Measurements from ENCODE around the gene ABRAXAS1. TPM values are rescaled to one million over a fixed set of nuclear protein-coding genes. Genes with fewer than 3 reads are reported as not detected.
A peak's percentile ranks its signal among the peaks of the same experiment; 100 is the strongest.

The ABRAXAS1 gene
- total and polyA plus RNA-seq, 2 donors = 17.7 to 21.0 TPM

DNA sequence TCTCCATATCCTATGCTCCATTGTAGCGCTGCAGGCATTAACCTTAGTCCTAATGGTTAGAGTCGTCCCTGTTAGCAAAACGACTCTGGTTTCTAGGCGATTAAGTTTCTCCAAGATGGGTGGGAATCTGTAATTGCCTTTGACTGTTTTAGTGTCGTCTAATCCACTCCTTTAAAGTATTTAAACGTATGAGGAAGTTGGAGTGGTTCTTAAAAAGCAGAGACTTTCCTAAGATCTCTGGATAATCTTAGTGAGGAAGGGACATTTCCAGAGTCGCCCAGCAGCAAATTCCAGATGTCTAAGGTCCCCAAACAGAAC, 28.8 kb downstream of the ABRAXAS1 start:
- Histone ChIP-seq H3K27me3 (ENCODE audit: control insufficient read depth in 2 of 2, insufficient read depth in 1 of 2, low read length in 1 of 2) (no peaks in the 10 kb centered on the region), H3K27ac (ENCODE audit: low read depth in 1 of 2, low read length in 1 of 2) (peak overlapping the region; percentile 86 to 99), H3K4me3 (ENCODE audit: low read length in 2 of 2) (peak overlapping the region; percentile 81 to 100), H3K36me3 (ENCODE audit: control insufficient read depth in 2 of 2, insufficient read depth in 2 of 2, low read length in 1 of 2) (peaks cover 12 to 48% of the 10 kb centered on the region in 2 donors), H3K4me1 (ENCODE audit: control insufficient read depth in 2 of 2, insufficient read depth in 2 of 2, low read length in 2 of 2) (peaks cover 2 to 11% of the 10 kb centered on the region in 2 donors), H3K9me3 (ENCODE audit: control insufficient read depth in 2 of 2, insufficient read depth in 1 of 2, low read length in 1 of 2) (no peaks in the 10 kb centered on the region)
- WGBS = 0% methylated on average over 7 of the region's 7 CpGs
- no peak for DNase-seq (ENCODE audit: low read depth in 6 of 9, low spot score in 9 of 9)

DNA sequence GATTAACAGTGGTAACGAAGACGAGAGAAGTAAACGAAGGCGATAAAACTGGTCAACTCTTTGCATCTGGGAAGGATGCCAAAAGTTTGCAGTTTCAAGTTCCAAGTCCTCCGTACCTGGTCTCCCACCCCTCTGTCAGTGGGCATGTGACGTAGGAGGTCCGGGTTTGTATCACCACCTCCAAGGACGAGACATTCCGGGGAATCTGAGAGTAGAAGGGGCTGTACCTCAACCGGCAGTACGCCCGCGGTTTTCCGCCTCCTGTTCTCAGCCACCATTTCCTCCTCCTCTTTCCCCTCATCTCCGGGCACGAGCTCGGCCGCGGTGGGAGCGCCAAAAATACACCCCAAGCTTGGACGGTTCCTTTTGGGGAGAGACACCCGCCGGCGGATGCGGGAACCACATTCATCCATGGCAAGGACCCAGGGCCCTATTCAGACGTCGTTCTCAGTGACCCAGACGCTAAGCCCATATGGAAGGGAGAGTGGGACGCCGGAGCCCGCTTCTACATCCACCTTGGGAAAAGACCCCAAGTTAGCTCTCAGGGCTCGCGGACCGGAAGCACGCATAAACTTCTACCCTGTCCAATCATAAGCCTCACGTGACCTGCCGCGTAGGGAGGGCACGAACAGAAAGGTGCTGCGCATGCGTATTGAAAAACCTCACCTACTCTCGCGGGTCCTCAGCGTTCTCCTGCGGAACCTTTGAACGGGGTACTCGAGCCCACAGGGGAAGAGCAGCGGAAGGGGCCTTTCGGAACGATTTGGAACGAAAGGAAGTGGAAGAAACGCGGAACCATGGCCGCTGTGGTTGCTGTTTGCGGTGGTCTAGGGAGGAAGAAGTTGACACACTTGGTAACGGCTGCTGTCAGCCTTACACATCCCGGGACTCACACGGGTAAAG, 29.4 kb downstream of the ABRAXAS1 start, which contains the start of the genes HELQ and MRPS18C:
Gene HELQ (minus strand): TSS at position 543 of the 903 bp plus-strand sequence. CDS start 130 bp downstream, at position 413.
Gene MRPS18C (plus strand): TSS at position 778 of the 903 bp plus-strand sequence. CDS start 20 bp downstream, at position 798.
- under 1% methylated on average over 58 of the region's 58 CpGs for WGBS
- Histone ChIP-seq H3K4me3 (ENCODE audit: low read length in 2 of 2) (peak within 1 kb of the TSS; percentile 81 to 100), H3K9me3 (ENCODE audit: control insufficient read depth in 2 of 2, insufficient read depth in 1 of 2, low read length in 1 of 2) (no peaks in the 10 kb centered on the region), H3K36me3 (ENCODE audit: control insufficient read depth in 2 of 2, insufficient read depth in 2 of 2, low read length in 1 of 2) (peaks cover 9 to 46% of the 10 kb centered on the region in 2 donors), H3K4me1 (ENCODE audit: control insufficient read depth in 2 of 2, insufficient read depth in 2 of 2, low read length in 2 of 2) (peaks cover 2 to 11% of the 10 kb centered on the region in 2 donors), H3K27ac (ENCODE audit: low read depth in 1 of 2, low read length in 1 of 2) (peak within 1 kb of the TSS; percentile 98 to 99), H3K27me3 (ENCODE audit: control insufficient read depth in 2 of 2, insufficient read depth in 1 of 2, low read length in 1 of 2) (no peaks in the 10 kb centered on the region)
- peak; percentile 94 to 100 (median 98) for DNase-seq (ENCODE audit: low read depth in 6 of 9, low spot score in 9 of 9)

DNA sequence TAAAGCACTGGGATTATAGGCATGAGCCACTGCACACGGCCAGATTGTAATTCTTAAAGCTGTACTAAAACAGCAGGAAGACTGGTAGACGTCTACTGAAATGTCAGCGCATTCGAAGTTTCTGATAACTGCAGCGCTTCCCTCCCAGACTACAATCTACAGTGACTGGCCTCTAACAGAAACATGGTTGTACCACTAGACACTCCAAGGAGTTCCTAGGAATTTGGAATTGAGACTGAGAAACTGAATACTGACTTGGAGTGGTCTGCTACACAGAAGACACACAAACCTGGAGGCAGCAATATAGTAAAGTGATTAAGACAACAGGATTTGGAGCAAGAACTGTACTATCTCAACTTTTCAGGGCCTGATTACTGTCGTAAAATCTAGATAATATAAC, 30.2 kb downstream of the ABRAXAS1 start:
- WGBS = 33% methylated on average over 6 of the region's 6 CpGs
- H3K36me3 ChIP-seq (ENCODE audit: control insufficient read depth in 2 of 2, insufficient read depth in 2 of 2, low read length in 1 of 2) = peaks cover 4 to 43% of the 10 kb centered on the region in 2 donors

DNA sequence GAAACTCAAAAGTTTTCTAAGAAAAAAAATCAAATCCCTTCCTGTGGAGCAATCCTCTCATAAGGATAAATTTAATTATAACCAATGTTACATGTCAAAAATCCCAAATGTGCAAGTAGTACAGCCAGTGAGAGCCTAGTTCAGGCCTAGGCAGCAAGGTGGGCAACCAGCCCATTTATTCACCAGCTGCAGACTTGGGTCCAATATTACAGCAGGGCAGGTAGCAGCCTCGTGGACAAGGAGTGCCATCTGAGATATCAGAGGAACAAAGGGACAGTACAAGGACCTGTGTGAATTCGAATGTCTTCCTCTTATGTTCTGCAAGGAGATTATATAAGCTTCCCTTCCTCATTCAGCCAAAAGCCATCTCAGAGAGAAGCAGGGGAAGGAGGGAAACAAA, 35.9 kb downstream of the ABRAXAS1 start:
- Histone ChIP-seq H3K9me3 (ENCODE audit: control insufficient read depth in 2 of 2, insufficient read depth in 1 of 2, low read length in 1 of 2) (no peaks in the 10 kb centered on the region), H3K4me1 (ENCODE audit: control insufficient read depth in 2 of 2, insufficient read depth in 2 of 2, low read length in 2 of 2) (peaks cover 0 to 3% of the 10 kb centered on the region in 2 donors), H3K4me3 (ENCODE audit: low read length in 2 of 2) (no peak overlapping the region), H3K27me3 (ENCODE audit: control insufficient read depth in 2 of 2, insufficient read depth in 1 of 2, low read length in 1 of 2) (no peaks in the 10 kb centered on the region), H3K27ac (ENCODE audit: low read depth in 1 of 2, low read length in 1 of 2) (no peak overlapping the region), H3K36me3 (ENCODE audit: control insufficient read depth in 2 of 2, insufficient read depth in 2 of 2, low read length in 1 of 2) (peaks cover 15 to 40% of the 10 kb centered on the region in 2 donors)
- no peak for DNase-seq (ENCODE audit: low read depth in 6 of 9, low spot score in 9 of 9)
- WGBS = 65% methylated on average over 2 of the region's 2 CpGs

More for the DNA sequence above, 30.2 kb downstream of the ABRAXAS1 start:
- H3K4me1 ChIP-seq (ENCODE audit: control insufficient read depth in 2 of 2, insufficient read depth in 2 of 2, low read length in 2 of 2) = peaks cover 2 to 11% of the 10 kb centered on the region in 2 donors
- H3K9me3 ChIP-seq (ENCODE audit: control insufficient read depth in 2 of 2, insufficient read depth in 1 of 2, low read length in 1 of 2) = no peaks in the 10 kb centered on the region
- no peaks in the 10 kb centered on the region for H3K27me3 ChIP-seq (ENCODE audit: control insufficient read depth in 2 of 2, insufficient read depth in 1 of 2, low read length in 1 of 2)
- DNase-seq (ENCODE audit: low read depth in 6 of 9, low spot score in 9 of 9) = peak in 4 of 9 donors; percentile 1 to 10 (median 4)
- H3K27ac ChIP-seq (ENCODE audit: low read depth in 1 of 2, low read length in 1 of 2) = peak overlapping the region in 1 of 2 donors; percentile 99
- peak overlapping the region; percentile 81 to 100 for H3K4me3 ChIP-seq (ENCODE audit: low read length in 2 of 2)

DNA sequence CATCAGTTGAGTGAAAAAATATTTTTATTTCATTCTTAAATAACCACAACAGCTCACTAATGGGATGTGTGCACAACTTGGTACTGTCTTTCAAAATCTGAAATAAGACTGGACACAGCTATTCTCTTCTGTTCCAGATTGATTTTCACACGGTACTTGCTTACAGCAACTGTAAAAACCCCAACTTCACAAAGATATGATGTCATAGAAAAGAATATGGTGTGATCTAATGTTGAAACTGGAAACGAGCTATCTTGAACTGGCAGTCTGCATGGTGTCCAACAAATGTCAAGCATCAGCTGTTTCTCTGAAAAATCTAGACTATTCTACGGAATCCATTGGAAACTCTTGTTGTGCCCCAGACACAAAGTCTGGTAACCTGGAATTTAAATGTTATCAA, 44.0 kb downstream of the ABRAXAS1 start:
- no peak overlapping the region for H3K4me3 ChIP-seq (ENCODE audit: low read length in 2 of 2)
- 97% methylated on average over 3 of the region's 3 CpGs for WGBS
- H3K4me1 ChIP-seq (ENCODE audit: control insufficient read depth in 2 of 2, insufficient read depth in 2 of 2, low read length in 2 of 2) = no peaks in the 10 kb centered on the region
- no peaks in the 10 kb centered on the region for H3K27me3 ChIP-seq (ENCODE audit: control insufficient read depth in 2 of 2, insufficient read depth in 1 of 2, low read length in 1 of 2)
- H3K27ac ChIP-seq (ENCODE audit: low read depth in 1 of 2, low read length in 1 of 2) = no peak overlapping the region
- DNase-seq (ENCODE audit: low read depth in 6 of 9, low spot score in 9 of 9) = no peak
- H3K9me3 ChIP-seq (ENCODE audit: control insufficient read depth in 2 of 2, insufficient read depth in 1 of 2, low read length in 1 of 2) = no peaks in the 10 kb centered on the region
- H3K36me3 ChIP-seq (ENCODE audit: control insufficient read depth in 2 of 2, insufficient read depth in 2 of 2, low read length in 1 of 2) = peaks cover 25 to 41% of the 10 kb centered on the region in 2 donors

DNA sequence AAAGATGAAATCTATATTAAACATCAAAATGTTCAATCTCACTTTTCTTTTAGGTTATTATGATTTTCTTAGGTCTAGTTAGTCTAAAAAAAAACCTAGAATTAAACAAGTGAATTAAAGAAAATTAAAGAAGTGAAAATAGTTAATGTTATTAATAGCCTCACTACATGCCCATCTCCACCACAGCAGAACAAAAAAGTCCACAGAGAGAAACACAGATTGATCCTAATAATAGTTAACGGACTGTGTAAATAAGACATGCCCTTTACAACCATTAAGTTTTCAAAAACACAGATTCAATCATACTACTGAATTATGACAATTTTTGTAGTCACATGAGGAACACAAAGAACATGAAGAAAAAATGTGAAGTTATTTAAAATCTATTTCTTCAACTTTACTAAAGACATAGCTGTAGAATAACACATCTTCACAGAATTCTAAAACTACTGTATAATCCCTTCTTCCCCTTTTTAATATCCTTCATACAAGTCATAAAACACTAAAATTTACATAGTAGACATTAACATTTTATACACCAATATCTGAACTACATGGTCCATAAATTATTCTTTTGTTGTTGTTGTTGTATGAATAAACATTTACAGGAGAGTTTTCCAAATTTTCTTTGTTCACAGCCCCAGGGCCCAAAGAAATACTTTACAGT, 44.6 kb downstream of the ABRAXAS1 start:
- H3K27me3 ChIP-seq (ENCODE audit: control insufficient read depth in 2 of 2, insufficient read depth in 1 of 2, low read length in 1 of 2) = no peaks in the 10 kb centered on the region
- no peak overlapping the region for H3K4me3 ChIP-seq (ENCODE audit: low read length in 2 of 2)
- WGBS = 98% methylated on average over 1 of the region's 1 CpG
- no peak overlapping the region for H3K27ac ChIP-seq (ENCODE audit: low read depth in 1 of 2, low read length in 1 of 2)
- H3K9me3 ChIP-seq (ENCODE audit: control insufficient read depth in 2 of 2, insufficient read depth in 1 of 2, low read length in 1 of 2) = no peaks in the 10 kb centered on the region
- H3K36me3 ChIP-seq (ENCODE audit: control insufficient read depth in 2 of 2, insufficient read depth in 2 of 2, low read length in 1 of 2) = peaks cover 22 to 41% of the 10 kb centered on the region in 2 donors
- DNase-seq (ENCODE audit: low read depth in 6 of 9, low spot score in 9 of 9) = no peak
- H3K4me1 ChIP-seq (ENCODE audit: control insufficient read depth in 2 of 2, insufficient read depth in 2 of 2, low read length in 2 of 2) = no peaks in the 10 kb centered on the region

DNA sequence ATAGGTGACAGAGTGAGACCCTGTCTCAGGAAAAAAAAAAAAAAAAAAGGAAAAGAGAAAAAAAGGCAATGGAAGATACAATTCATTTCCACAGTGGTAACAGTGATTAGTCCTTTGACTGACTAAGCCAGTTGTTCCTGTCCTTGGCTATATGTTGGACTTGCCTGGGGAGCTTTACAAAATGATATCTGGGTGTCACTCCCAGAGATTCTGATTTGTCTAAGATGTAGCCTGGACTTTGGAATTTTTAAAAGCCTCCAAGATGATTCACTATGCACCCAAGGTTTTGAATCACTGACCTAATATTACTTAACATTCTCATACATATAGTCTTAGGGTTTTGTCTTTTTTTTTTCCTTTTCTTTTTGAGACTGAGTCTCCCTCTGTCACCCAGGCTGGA, 46.2 kb downstream of the ABRAXAS1 start:
- H3K9me3 ChIP-seq (ENCODE audit: control insufficient read depth in 2 of 2, insufficient read depth in 1 of 2, low read length in 1 of 2) = no peaks in the 10 kb centered on the region
- no peak overlapping the region for H3K4me3 ChIP-seq (ENCODE audit: low read length in 2 of 2)
- H3K27ac ChIP-seq (ENCODE audit: low read depth in 1 of 2, low read length in 1 of 2) = no peak overlapping the region
- no peaks in the 10 kb centered on the region for H3K4me1 ChIP-seq (ENCODE audit: control insufficient read depth in 2 of 2, insufficient read depth in 2 of 2, low read length in 2 of 2)
- peaks cover 18 to 28% of the 10 kb centered on the region in 2 donors for H3K36me3 ChIP-seq (ENCODE audit: control insufficient read depth in 2 of 2, insufficient read depth in 2 of 2, low read length in 1 of 2)
- no peaks in the 10 kb centered on the region for H3K27me3 ChIP-seq (ENCODE audit: control insufficient read depth in 2 of 2, insufficient read depth in 1 of 2, low read length in 1 of 2)
- DNase-seq (ENCODE audit: low read depth in 6 of 9, low spot score in 9 of 9) = no peak

DNA sequence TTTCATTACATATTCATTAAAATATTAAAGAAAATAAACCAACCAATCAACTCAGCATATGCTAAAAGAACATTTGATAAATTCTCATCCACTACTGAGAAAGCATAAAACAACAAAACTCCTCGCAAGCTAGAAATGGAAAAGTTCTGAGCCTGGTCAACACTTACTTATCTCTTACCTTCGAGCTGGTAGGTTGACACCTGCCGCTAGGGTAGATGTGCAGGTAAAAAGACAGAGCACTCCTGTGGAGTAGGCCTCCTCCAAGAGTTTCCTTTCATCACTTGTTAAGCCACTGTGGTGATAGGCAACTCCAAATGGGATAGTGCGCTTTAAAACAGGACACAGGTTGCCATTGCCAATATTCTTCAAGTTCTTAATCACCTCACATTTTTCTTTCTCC, 48.2 kb downstream of the ABRAXAS1 start:
- Histone ChIP-seq H3K36me3 (ENCODE audit: control insufficient read depth in 2 of 2, insufficient read depth in 2 of 2, low read length in 1 of 2) (peaks cover 11 to 18% of the 10 kb centered on the region in 2 donors), H3K4me1 (ENCODE audit: control insufficient read depth in 2 of 2, insufficient read depth in 2 of 2, low read length in 2 of 2) (no peaks in the 10 kb centered on the region), H3K9me3 (ENCODE audit: control insufficient read depth in 2 of 2, insufficient read depth in 1 of 2, low read length in 1 of 2) (no peaks in the 10 kb centered on the region), H3K27ac (ENCODE audit: low read depth in 1 of 2, low read length in 1 of 2) (no peak overlapping the region), H3K27me3 (ENCODE audit: control insufficient read depth in 2 of 2, insufficient read depth in 1 of 2, low read length in 1 of 2) (no peaks in the 10 kb centered on the region), H3K4me3 (ENCODE audit: low read length in 2 of 2) (no peak overlapping the region)
- 98% methylated on average over 4 of the region's 4 CpGs for WGBS
- DNase-seq (ENCODE audit: low read depth in 6 of 9, low spot score in 9 of 9) = no peak

DNA sequence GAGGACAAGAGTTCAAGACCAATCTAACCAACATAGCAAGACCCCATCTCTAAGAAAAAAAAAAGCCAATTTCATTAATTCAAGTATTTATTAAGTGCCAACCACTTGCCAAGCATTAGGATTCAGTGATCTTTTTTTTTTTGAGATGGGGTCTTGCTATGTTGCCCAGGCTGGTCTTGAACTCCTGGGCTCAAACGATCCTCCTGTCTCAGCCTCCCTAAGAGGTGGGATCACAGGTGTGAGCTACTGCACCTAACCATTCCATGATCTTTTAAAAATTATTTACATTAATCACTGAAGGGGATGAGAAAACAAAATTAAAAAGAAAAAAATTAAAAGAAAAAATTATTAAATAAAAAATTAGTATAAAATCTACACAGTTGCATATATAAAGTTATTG, 53.7 kb downstream of the ABRAXAS1 start:
- H3K27me3 ChIP-seq (ENCODE audit: control insufficient read depth in 2 of 2, insufficient read depth in 1 of 2, low read length in 1 of 2) = no peaks in the 10 kb centered on the region
- H3K4me3 ChIP-seq (ENCODE audit: low read length in 2 of 2) = no peak overlapping the region
- 100% methylated on average over 1 of the region's 1 CpG for WGBS
- H3K9me3 ChIP-seq (ENCODE audit: control insufficient read depth in 2 of 2, insufficient read depth in 1 of 2, low read length in 1 of 2) = no peaks in the 10 kb centered on the region
- H3K4me1 ChIP-seq (ENCODE audit: control insufficient read depth in 2 of 2, insufficient read depth in 2 of 2, low read length in 2 of 2) = no peaks in the 10 kb centered on the region
- H3K27ac ChIP-seq (ENCODE audit: low read depth in 1 of 2, low read length in 1 of 2) = no peak overlapping the region
- H3K36me3 ChIP-seq (ENCODE audit: control insufficient read depth in 2 of 2, insufficient read depth in 2 of 2, low read length in 1 of 2) = peaks cover 3 to 28% of the 10 kb centered on the region in 2 donors
- no peak for DNase-seq (ENCODE audit: low read depth in 6 of 9, low spot score in 9 of 9)
